HTR-8/SVneo (cell line): Measurements from ENCODE around the gene TFDP1.

Experiments
- DNase-seq: peaks from one replicate; pipeline ENCODE4 v3.0.0; 2011; ENCODE audit warnings: low spot score, mixed read lengths; ENCODE audit not compliant: insufficient read length
- FAIRE-seq: peaks from 2 replicates; lab custom pipeline; 2011; peaks lifted over from hg19 to GRCh38; lab: Jason Lieb, UNC

The TFDP1 gene

GRCh38 chr13:113564331-113565023 is 20.1 kb upstream of the TFDP1 start:
- FAIRE-seq (no peak), DNase-seq (no peak)

- DNase-seq (no peak), FAIRE-seq (no peak)
Measured at GRCh38 chr13:113565526-113566226, 18.9 kb upstream of the TFDP1 start.

GRCh38 chr13:113566227-113566561 is 18.4 kb upstream of the TFDP1 start:
- DNase-seq = no peak
- no peak for FAIRE-seq

- no peak for FAIRE-seq
- DNase-seq = no peak
Measured at GRCh38 chr13:113567681-113568080, 16.9 kb upstream of the TFDP1 start.

GRCh38 chr13:113573065-113573464 is 11.5 kb upstream of the TFDP1 start:
- no peak for FAIRE-seq

GRCh38 chr13:113576597-113576996 is 8.0 kb upstream of the TFDP1 start:
- no peak for FAIRE-seq
- DNase-seq = no peak

More at GRCh38 chr13:113573065-113573464, 11.5 kb upstream of the TFDP1 start:
- no peak for DNase-seq

- FAIRE-seq (no peak), DNase-seq (no peak)
Measured at GRCh38 chr13:113577881-113578435, 6.6 kb upstream of the TFDP1 start.

- FAIRE-seq = no peak
- no peak for DNase-seq
Measured at GRCh38 chr13:113579686-113580085, 4.9 kb upstream of the TFDP1 start.

GRCh38 chr13:113581871-113582270 is 2.7 kb upstream of the TFDP1 start:
- DNase-seq (no peak), FAIRE-seq (no peak)

GRCh38 chr13:113582841-113583631 is 1.5 kb upstream of the TFDP1 start:
- no peak for DNase-seq
- no peak for FAIRE-seq

GRCh38 chr13:113584870-113585671 is 518 bp downstream of the TFDP1 start:
- FAIRE-seq = no peak
- DNase-seq = no peak

GRCh38 chr13:113585896-113586295 is 1.3 kb downstream of the TFDP1 start:
- DNase-seq (no peak), FAIRE-seq (no peak)

GRCh38 chr13:113586661-113587479 is 2.3 kb downstream of the TFDP1 start:
- FAIRE-seq (no peak), DNase-seq (no peak)

GRCh38 chr13:113588394-113589111 is 4.0 kb downstream of the TFDP1 start:
- peak; percentile 51 for FAIRE-seq
- DNase-seq = no peak

- no peak for DNase-seq
- FAIRE-seq = no peak
Measured at GRCh38 chr13:113589251-113589960, 4.9 kb downstream of the TFDP1 start.

GRCh38 chr13:113589961-113590339 is 5.4 kb downstream of the TFDP1 start:
- no peak for FAIRE-seq

GRCh38 chr13:113591750-113592149 is 7.2 kb downstream of the TFDP1 start:
- FAIRE-seq (no peak), DNase-seq (no peak)

More at GRCh38 chr13:113589961-113590339, 5.4 kb downstream of the TFDP1 start:
- no peak for DNase-seq

GRCh38 chr13:113592571-113592970 is 8.0 kb downstream of the TFDP1 start:
- DNase-seq (no peak), FAIRE-seq (no peak)
